ENCODE measurements around the gene TRIM41. TPM values are rescaled to one million over a fixed set of nuclear protein-coding genes. Genes with fewer than 3 reads are reported as not detected.

TRIM41 gene
- total RNA-seq, 4 donors from 2014 or later: 9.7 to 17.6 (median 12.1) TPM

GRCh38 chr5:181235323-181235688, 12.2 kb downstream of the TRIM41 start:
- Histone ChIP-seq H3K36me3 (peaks cover 0 to 99% of the 10 kb centered on the region in 2 donors), H3K9me3 (no peaks in the 10 kb centered on the region), H3K4me1 (peaks cover 0 to 19% (median 0%) of the 10 kb centered on the region in 3 donors), H3K27ac (peak overlapping the region in 1 of 4 donors; percentile 2), H3K27me3 (no peaks in the 10 kb centered on the region), H3K4me3 (no peak overlapping the region)
- TF ChIP-seq EP300 (IDR thresholded peaks at IDR 0.05) (no peak), POLR2AphosphoS5 (IDR thresholded peaks at IDR 0.05) (no peak), CTCF (IDR thresholded peaks at IDR 0.05) (no peak), POLR2A (IDR thresholded peaks at IDR 0.05) (no peak)
- 65 to 84% methylated on average over 4 to 5 of the region's 5 CpGs for WGBS, 2 donors (ENCODE audit: low coverage in 1 of 2)
- ATAC-seq: no peak

GRCh38 chr5:181235689-181236366, 12.7 kb downstream of the TRIM41 start:
- no peak for TF ChIP-seq CTCF (IDR thresholded peaks at IDR 0.05)
- 47 to 63% methylated on average over 3 to 5 of the region's 5 CpGs for WGBS, 2 donors (ENCODE audit: low coverage in 1 of 2)
- H3K4me1 ChIP-seq: peaks cover 0 to 24% (median 0%) of the 10 kb centered on the region in 3 donors

GRCh38 chr5:181236471-181236870, 13.4 kb downstream of the TRIM41 start:
- 68 to 73% methylated on average over 6 of the region's 6 CpGs for WGBS, 2 donors (ENCODE audit: low coverage in 1 of 2)
- ATAC-seq: no peak
- peaks cover 0 to 31% (median under 1%) of the 10 kb centered on the region in 3 donors for H3K4me1 ChIP-seq
- no peaks in the 10 kb centered on the region for H3K9me3 ChIP-seq
- H3K27me3 ChIP-seq: no peaks in the 10 kb centered on the region
- TF ChIP-seq POLR2AphosphoS5 (IDR thresholded peaks at IDR 0.05) (no peak), EP300 (IDR thresholded peaks at IDR 0.05) (no peak), CTCF (IDR thresholded peaks at IDR 0.05) (no peak), POLR2A (IDR thresholded peaks at IDR 0.05) (no peak)
- no peak overlapping the region for H3K27ac ChIP-seq
- H3K4me3 ChIP-seq: no peak overlapping the region
- peaks cover 0 to 100% of the 10 kb centered on the region in 2 donors for H3K36me3 ChIP-seq

More at GRCh38 chr5:181235689-181236366, 12.7 kb downstream of the TRIM41 start:
- Histone ChIP-seq H3K36me3 (peaks cover 0 to 100% of the 10 kb centered on the region in 2 donors), H3K4me3 (no peak overlapping the region), H3K9me3 (no peaks in the 10 kb centered on the region), H3K27ac (no peak overlapping the region), H3K27me3 (no peaks in the 10 kb centered on the region)
- no peak for ATAC-seq

GRCh38 chr5:181236954-181237641, 14.0 kb downstream of the TRIM41 start:
- Histone ChIP-seq H3K9me3 (no peaks in the 10 kb centered on the region), H3K4me1 (peaks cover 0 to 37% (median 7%) of the 10 kb centered on the region in 3 donors), H3K27me3 (no peaks in the 10 kb centered on the region), H3K27ac (no peak overlapping the region), H3K36me3 (peaks cover 0 to 100% of the 10 kb centered on the region in 2 donors), H3K4me3 (no peak overlapping the region)
- no peak for ATAC-seq
- 83% methylated on average over 4 to 6 of the region's 10 CpGs for WGBS, 2 donors (ENCODE audit: low coverage in 1 of 2)
- no peak for TF ChIP-seq POLR2A (IDR thresholded peaks at IDR 0.05)
- TF ChIP-seq POLR2AphosphoS5 (IDR thresholded peaks at IDR 0.05): peak; percentile 6

GRCh38 chr5:181237729-181238385, 14.8 kb downstream of the TRIM41 start:
- WGBS, 2 donors (ENCODE audit: low coverage in 1 of 2): 78 to 90% methylated on average over 3 to 5 of the region's 5 CpGs
- Histone ChIP-seq H3K27me3 (no peaks in the 10 kb centered on the region), H3K4me1 (peaks cover 0 to 44% (median 10%) of the 10 kb centered on the region in 3 donors), H3K36me3 (peaks cover 0 to 93% of the 10 kb centered on the region in 2 donors), H3K27ac (peak overlapping the region in 1 of 4 donors; percentile 24), H3K4me3 (no peak overlapping the region), H3K9me3 (no peaks in the 10 kb centered on the region)
- TF ChIP-seq EP300 (IDR thresholded peaks at IDR 0.05) (no peak), CTCF (IDR thresholded peaks at IDR 0.05) (no peak), POLR2A (IDR thresholded peaks at IDR 0.05) (no peak), POLR2AphosphoS5 (IDR thresholded peaks at IDR 0.05) (no peak)
- ATAC-seq: no peak
